Activated CD8-positive, alpha-beta T cell treated with anti-CD3 and anti-CD28 coated beads, Interleukin-2, amount 10 ng/mL, durations not matched to agents 7 days and 5 days (primary cell): ENCODE measurements around the gene CHST5. TPM values are rescaled to one million over a fixed set of nuclear protein-coding genes. Genes with fewer than 3 reads are reported as not detected.

Experiments used
- ATAC-seq: fragments of 150-1000 bp; cut with Tn5 transposase; one replicate; pipeline ENCODE4 v1.10.0; 2021; ENCODE audit warnings: moderate library complexity
- CTCF ChIA-PET: fragments of 350-600 bp; sonication (Branson Sonifier 250); formaldehyde crosslinking; loops from one replicate; lab custom pipeline; 2021; ENCODE audit warnings: antibody characterized with exemption; lab: Charles Lee
- POLR2A ChIA-PET: fragments of 350-600 bp; sonication (Branson Sonifier 250); formaldehyde crosslinking; loops from one replicate; lab custom pipeline; 2021; ENCODE audit warnings: antibody characterized with exemption; lab: Charles Lee
- DNase-seq: peaks from one replicate; pipeline ENCODE4 v3.0.0-alpha.2; 2020
- H3K27ac Mint-ChIP-seq: one replicate; pipeline ENCODE4 v1.8.0; 2021; ENCODE audit warnings: mild to moderate bottlenecking, mixed read lengths
- H3K27me3 Mint-ChIP-seq: one replicate; pipeline ENCODE4 v1.8.0; 2021; ENCODE audit warnings: low read depth, mixed read lengths
- H3K36me3 Mint-ChIP-seq: one replicate; pipeline ENCODE4 v1.8.0; 2021; ENCODE audit warnings: low read depth, mixed read lengths
- H3K4me1 Mint-ChIP-seq: one replicate; pipeline ENCODE4 v1.8.0; 2021; ENCODE audit warnings: low read depth, mixed read lengths
- H3K4me3 Mint-ChIP-seq: one replicate; pipeline ENCODE4 v1.8.0; 2021; ENCODE audit warnings: mild to moderate bottlenecking, mixed read lengths
- H3K9me3 Mint-ChIP-seq: one replicate; pipeline ENCODE4 v1.8.0; 2022; ENCODE audit warnings: mixed read lengths; ENCODE audit not compliant: insufficient read depth
- total RNA-seq, 2 experiments: library from RNA; stranded (reverse); gene quantifications; one replicate each; pipeline ENCODE4 v1.2.3, GENCODE V29; 2021

CHST5 gene
- total RNA-seq, 2 experiments from 2014 or later: not detected

DNA sequence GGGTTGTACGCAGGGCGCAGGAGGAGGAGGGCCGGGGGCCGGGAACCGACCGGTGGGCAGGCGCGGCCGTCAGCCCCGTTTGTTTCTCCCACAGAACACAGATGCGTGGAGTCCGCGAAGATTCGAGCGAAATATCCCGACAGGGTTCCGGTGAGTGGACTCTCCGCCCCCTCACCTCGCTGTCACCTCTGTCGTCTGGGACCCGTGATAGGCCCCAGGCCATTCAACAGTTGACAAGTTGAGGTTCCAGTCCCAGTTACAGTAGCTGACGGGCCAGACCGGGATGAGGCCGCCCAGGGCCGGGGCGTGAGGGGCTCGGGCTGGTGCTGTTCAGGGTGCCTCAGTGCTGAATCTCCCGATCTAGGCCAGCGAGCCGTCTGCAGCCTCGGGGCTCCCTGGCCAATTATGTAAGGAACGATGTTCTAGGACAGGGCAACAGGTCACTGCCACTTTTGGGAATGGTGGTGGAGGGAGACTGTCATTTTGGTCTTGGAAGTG lies 30.9 kb upstream of the CHST5 start:
- DNase-seq: peak; percentile 37
- H3K27ac Mint-ChIP-seq: peak overlapping the region; percentile 67
- ATAC-seq: peak; percentile 27
- H3K4me3 Mint-ChIP-seq: peak overlapping the region; percentile 97
- peaks cover 39% of the 10 kb centered on the region for H3K4me1 Mint-ChIP-seq
- CTCF ChIA-PET: interaction anchor here (1.2 to 4.7 kb wide), 4 partner anchors 55 to 133 kb away, joined by 3 to 17 read pairs (median 6); partner anchors contain the start of gene TMEM170A
- POLR2A ChIA-PET: interaction anchor here (1.2 to 3.8 kb wide), 5 partner anchors 8 to 81 kb away, joined by 3 to 19 read pairs (median 16); partner anchors contain the start of genes ADAT1, KARS1, TERF2IP and TMEM231
- H3K9me3 Mint-ChIP-seq: no peaks in the 10 kb centered on the region
- peaks cover 25% of the 10 kb centered on the region for H3K36me3 Mint-ChIP-seq
- peaks cover 14% of the 10 kb centered on the region for H3K27me3 Mint-ChIP-seq

DNA sequence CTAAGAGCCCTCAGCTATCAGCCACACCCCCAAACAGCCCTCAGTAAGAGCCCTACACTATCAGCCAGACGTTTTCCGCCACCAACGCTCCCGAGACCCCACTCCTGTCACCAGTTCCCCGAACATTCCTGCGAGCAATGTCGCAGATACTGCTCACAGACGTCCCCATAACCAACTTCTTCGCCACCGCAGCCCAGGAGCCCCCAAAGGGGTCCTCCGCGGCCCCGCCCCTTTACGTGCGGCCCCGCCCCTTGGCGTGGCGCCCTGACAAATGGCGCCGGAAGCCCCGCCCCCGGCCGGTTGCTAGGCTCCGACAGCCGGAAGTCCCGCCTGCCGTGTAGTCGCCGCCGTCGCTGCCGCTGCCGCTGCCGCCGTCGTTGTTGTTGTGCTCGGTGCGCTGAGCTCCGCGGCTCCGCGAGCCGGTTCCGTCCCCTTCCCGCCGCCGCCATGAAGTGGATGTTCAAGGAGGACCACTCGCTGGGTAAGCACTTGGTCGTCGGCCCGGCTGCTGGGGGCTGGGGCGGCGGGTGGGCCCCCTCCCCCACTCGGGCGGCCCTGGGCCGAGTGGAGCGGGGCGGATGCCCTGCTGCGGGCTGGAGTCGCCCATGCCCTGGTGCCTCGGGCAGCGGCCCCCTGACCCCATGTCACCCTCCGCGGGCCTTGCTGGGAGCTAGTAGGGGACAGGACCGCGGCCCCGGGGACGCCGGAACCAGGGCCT lies 30.3 kb upstream of the CHST5 start, which contains the start of gene GABARAPL2:
Gene GABARAPL2, plus strand, starts transcription at position 340 of the 718 bp plus-strand sequence. Its CDS starts 108 bp downstream, at position 448.
- Mint-ChIP-seq H3K27ac (peak within 1 kb of the TSS; percentile 90), H3K4me3 (peak within 1 kb of the TSS; percentile 97), H3K27me3 (peaks cover 14% of the 10 kb centered on the region), H3K36me3 (peaks cover 22% of the 10 kb centered on the region), H3K4me1 (peaks cover 39% of the 10 kb centered on the region), H3K9me3 (no peaks in the 10 kb centered on the region)
- ChIA-PET CTCF (interaction anchor here (0.6 to 4.7 kb wide), 7 partner anchors 10 to 198 kb away, joined by 3 to 17 read pairs (median 4); partner anchors contain the start of genes TMEM170A and TMEM231), POLR2A (interaction anchor here (0.9 to 3.8 kb wide), 9 partner anchors 9 to 133 kb away, joined by 3 to 19 read pairs (median 4); partner anchors contain the start of genes ADAT1, CFDP1, KARS1 and TERF2IP)
- DNase-seq (peak; percentile 92), ATAC-seq (peak; percentile 79)

DNA sequence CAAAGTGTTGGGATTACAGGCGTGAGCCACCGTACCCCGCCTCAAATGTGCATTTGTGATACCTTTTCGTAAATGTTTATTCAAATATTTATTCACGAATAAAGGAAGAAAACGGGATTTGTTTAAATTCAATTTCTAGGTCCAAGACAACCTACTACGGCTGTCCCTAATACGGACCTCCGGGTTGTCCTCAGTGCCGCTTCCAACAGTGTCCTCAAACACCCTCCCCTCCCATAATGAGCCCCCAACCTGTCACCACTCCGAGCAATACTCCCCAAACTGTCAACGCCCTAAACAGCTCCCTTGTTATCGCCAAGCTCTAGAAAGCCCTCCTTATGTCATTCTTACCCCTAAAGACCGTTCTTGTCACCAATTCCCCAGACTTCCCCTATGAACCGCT lies 29.7 kb upstream of the CHST5 start:
- peaks cover 20% of the 10 kb centered on the region for H3K36me3 Mint-ChIP-seq
- peak; percentile 23 for ATAC-seq
- ChIA-PET POLR2A (interaction anchor here (0.9 to 3.8 kb wide), 8 partner anchors 9 to 132 kb away, joined by 3 to 19 read pairs (median 6); partner anchors contain the start of genes ADAT1, CFDP1, KARS1 and TERF2IP), CTCF (interaction anchor here (0.6 to 4.7 kb wide), 7 partner anchors 10 to 198 kb away, joined by 3 to 17 read pairs (median 6); partner anchors contain the start of genes ADAT1, TMEM170A and TMEM231)
- no peaks in the 10 kb centered on the region for H3K9me3 Mint-ChIP-seq
- H3K27ac Mint-ChIP-seq: peak overlapping the region; percentile 90
- peaks cover 39% of the 10 kb centered on the region for H3K4me1 Mint-ChIP-seq
- peaks cover 14% of the 10 kb centered on the region for H3K27me3 Mint-ChIP-seq
- no peak for DNase-seq
- peak overlapping the region; percentile 97 for H3K4me3 Mint-ChIP-seq

DNA sequence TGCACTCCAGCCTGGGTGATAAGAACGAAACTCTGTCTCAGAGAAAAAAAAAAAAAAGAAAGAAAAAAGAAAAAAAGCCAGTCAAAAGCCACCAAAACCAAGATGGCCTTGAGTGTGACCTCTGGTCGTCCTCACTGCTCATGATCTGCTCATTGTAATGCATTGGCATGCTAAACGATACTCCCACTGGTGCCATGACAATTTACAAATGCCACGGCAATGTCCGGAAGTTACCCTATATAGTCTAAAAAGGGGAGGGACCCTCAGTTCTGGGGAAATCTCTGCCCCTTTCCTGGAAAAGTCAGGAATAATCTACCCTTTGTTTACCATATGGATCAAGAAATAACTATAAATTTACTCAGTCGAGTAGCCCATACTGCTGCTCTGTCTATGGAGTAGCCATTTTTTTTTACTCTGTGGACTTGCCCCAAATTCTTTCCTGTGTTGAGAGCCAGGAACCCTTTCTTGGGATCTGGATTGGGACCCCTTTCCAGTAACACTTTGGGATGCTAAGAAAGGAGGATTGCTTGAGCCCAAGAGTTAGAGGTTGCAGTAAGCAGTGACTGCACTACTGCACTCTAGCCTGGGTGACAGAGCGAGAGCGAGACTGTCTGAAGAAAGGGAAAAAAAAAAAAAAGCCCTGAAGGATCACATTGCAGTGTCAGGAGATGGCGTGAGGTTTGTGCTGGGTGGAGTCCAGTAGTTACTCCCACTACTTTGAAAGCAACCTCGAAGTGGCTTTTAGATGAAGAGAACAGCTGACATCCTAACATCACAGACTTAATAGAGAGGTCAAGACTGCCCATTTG lies 23.9 kb upstream of the CHST5 start:
- Mint-ChIP-seq H3K27ac (no peak overlapping the region), H3K36me3 (no peaks in the 10 kb centered on the region), H3K27me3 (peaks cover 24% of the 10 kb centered on the region), H3K9me3 (no peaks in the 10 kb centered on the region), H3K4me3 (no peak overlapping the region), H3K4me1 (peaks cover 10% of the 10 kb centered on the region)
- CTCF ChIA-PET: interaction anchor here (1.1 kb wide), 1 partner anchor 89 kb away, joined by 3 read pairs; no protein-coding TSS in a partner anchor
- DNase-seq (no peak), ATAC-seq (no peak)
- POLR2A ChIA-PET: interaction anchor here (2.6 kb wide), 1 partner anchor 88 kb away, joined by 11 read pairs; the partner anchor contains the start of genes KARS1 and TERF2IP

DNA sequence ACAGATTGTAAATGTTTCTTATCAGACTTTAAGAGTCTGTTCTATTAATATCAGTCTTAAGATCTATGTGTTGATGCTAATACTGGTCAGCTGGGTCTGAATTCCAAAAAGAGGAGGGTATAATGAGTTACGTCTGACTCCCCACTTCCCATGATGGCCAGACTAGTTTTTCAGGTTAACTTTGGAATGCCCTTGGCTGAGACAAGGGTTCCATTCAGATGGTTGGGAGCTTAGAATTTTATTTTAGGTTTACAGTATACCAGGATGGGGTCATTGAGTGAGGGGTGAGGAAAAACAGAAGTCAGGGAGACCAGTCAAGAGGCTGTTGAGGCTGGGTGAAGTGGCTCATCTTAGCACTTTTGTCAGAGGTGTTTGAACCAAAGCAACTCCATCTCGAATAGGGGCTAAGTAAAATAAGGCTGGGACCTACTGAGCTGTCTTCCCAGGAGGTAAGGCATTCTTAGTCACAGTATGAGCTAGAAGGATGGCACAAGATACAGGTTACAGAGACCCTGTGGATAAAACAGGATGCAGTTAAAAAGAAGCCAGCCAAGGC lies 23.0 kb upstream of the CHST5 start:
- ChIA-PET POLR2A (interaction anchor here (2.6 kb wide), 1 partner anchor 89 kb away, joined by 11 read pairs; the partner anchor contains the start of genes KARS1 and TERF2IP), CTCF (interaction anchor here (1.1 kb wide), 1 partner anchor 90 kb away, joined by 3 read pairs; no protein-coding TSS in a partner anchor)
- Mint-ChIP-seq H3K36me3 (no peaks in the 10 kb centered on the region), H3K27ac (no peak overlapping the region), H3K4me1 (peaks cover 9% of the 10 kb centered on the region), H3K9me3 (no peaks in the 10 kb centered on the region), H3K27me3 (peaks cover 25% of the 10 kb centered on the region), H3K4me3 (no peak overlapping the region)
- ATAC-seq (no peak), DNase-seq (no peak)

DNA sequence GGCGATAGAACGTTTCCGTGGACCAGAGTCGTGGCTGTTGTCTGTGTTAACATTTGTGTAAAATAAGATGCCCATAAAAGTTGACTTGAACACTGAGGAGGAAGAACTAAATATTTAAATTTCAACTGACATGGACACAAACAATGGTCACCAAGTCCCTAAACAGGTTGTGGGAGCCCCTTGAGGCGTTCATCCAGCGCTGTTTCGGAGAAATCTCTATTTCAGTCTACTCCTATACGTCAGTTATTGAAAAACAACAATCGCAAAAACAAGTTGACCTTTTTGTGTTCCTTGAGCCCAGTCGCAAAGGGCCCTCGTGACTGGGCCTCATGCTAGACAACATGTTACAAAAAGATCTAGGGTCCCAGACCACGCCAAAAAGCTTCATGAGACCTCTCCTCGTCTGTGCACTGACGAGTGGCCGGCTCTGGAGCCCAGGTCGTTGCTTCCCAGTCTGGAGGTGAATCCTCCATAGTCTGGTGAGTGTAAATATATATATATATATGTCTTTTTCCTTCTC lies 20.6 kb upstream of the CHST5 start:
- ATAC-seq (no peak), DNase-seq (no peak)
- Mint-ChIP-seq H3K27ac (peak overlapping the region; percentile 73), H3K4me1 (peaks cover 9% of the 10 kb centered on the region), H3K4me3 (peak overlapping the region; percentile 84), H3K27me3 (peaks cover 19% of the 10 kb centered on the region), H3K9me3 (no peaks in the 10 kb centered on the region), H3K36me3 (no peaks in the 10 kb centered on the region)
- ChIA-PET POLR2A (interaction anchor here (1.3 to 3.1 kb wide), 3 partner anchors 10 to 91 kb away, joined by 5 to 18 read pairs (median 8); partner anchors contain the start of genes ADAT1, GABARAPL2, KARS1 and TERF2IP), CTCF (interaction anchor here (0.7 to 1.4 kb wide), 10 partner anchors 9 to 207 kb away, joined by 3 to 7 read pairs (median 4); partner anchors contain the start of genes ADAT1, GABARAPL2, KARS1 and TERF2IP)

DNA sequence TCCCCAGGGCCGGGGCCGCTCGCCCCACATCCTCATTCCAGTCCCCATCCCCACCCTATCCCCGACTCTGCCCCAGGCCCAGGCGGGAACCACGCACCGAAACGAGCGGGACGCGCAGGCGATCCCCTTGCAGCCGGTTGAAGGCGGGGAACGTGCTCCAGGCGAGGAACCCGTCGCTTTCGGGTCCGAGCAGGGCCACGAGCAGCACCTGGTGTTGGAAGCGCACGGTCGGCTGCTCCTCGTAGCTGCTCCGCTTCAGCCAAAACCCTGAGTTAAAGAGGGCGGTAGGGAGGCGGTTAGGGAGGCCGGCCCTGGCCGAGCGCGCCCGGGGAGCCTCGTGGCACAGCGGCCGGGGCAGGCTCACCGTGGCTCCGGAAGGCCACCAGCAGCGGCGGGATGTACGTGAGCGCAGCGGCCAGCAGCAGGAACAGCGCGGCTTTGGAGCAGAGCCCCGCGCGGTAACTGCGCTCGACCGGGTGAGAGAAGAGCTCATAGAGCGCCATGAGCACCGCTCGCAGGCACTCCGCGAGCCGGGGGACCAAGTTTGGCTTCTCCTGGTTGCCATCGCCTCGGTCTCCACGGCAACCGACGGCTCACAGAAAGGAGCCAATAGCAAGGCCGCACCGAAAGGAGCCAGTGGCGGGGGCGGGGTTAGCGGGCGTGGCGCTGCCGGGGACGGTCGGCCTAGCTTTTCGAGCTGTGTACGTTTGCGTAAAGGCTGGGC lies 20.0 kb upstream of the CHST5 start, which contains the start of gene TMEM231:
Gene TMEM231, minus strand, starts transcription at position 546 of the 724 bp plus-strand sequence. Its CDS starts 43 bp downstream, at position 503.
- H3K9me3 Mint-ChIP-seq: no peaks in the 10 kb centered on the region
- DNase-seq: peak; percentile 98
- ChIA-PET CTCF (interaction anchor here (0.7 to 1.4 kb wide), 9 partner anchors 9 to 208 kb away, joined by 3 to 7 read pairs (median 4); partner anchors contain the start of genes ADAT1, GABARAPL2, KARS1 and TERF2IP), POLR2A (interaction anchor here (1.3 to 3.1 kb wide), 3 partner anchors 10 to 92 kb away, joined by 5 to 18 read pairs (median 8); partner anchors contain the start of genes ADAT1, GABARAPL2, KARS1 and TERF2IP)
- ATAC-seq: peak; percentile 96
- peaks cover 19% of the 10 kb centered on the region for H3K27me3 Mint-ChIP-seq
- H3K27ac Mint-ChIP-seq: peak within 1 kb of the TSS; percentile 73
- H3K36me3 Mint-ChIP-seq: no peaks in the 10 kb centered on the region
- H3K4me1 Mint-ChIP-seq: peaks cover 9% of the 10 kb centered on the region
- peak within 1 kb of the TSS; percentile 84 for H3K4me3 Mint-ChIP-seq

DNA sequence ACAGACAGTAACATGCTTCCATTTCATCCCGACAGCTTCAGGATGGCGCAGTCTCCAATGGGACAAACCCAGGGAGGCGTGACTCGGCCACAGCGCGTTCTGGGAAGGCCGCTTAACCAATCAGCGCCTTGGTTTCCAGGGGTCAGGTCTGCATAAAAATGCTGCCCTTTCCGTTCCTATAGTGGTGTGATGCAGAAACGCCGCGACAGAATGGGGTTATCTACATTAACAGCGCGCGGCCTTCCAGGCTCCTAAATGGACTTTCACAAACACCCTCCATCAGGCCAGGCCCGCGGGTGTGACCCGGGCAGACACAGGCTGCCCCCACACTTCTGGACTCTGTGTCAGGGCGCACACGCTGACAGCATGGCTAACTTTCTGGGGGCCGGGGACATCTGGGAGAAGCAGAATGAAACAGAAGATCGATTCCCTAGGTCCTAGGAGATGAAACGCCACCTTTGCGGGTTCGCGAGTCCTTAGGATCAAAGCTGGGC lies 19.4 kb upstream of the CHST5 start:
- Mint-ChIP-seq H3K36me3 (no peaks in the 10 kb centered on the region), H3K27me3 (peaks cover 19% of the 10 kb centered on the region), H3K4me3 (peak overlapping the region; percentile 84), H3K4me1 (peaks cover 12% of the 10 kb centered on the region), H3K27ac (peak overlapping the region; percentile 69), H3K9me3 (no peaks in the 10 kb centered on the region)
- ATAC-seq: no peak
- CTCF ChIA-PET: interaction anchor here (0.9 to 1.4 kb wide), 7 partner anchors 10 to 209 kb away, joined by 3 to 7 read pairs (median 5); partner anchors contain the start of genes GABARAPL2, KARS1, TERF2IP and TMEM170A
- DNase-seq: peak; percentile 38
- POLR2A ChIA-PET: interaction anchor here (1.3 to 3.1 kb wide), 3 partner anchors 11 to 92 kb away, joined by 5 to 18 read pairs (median 8); partner anchors contain the start of genes ADAT1, GABARAPL2, KARS1 and TERF2IP

DNA sequence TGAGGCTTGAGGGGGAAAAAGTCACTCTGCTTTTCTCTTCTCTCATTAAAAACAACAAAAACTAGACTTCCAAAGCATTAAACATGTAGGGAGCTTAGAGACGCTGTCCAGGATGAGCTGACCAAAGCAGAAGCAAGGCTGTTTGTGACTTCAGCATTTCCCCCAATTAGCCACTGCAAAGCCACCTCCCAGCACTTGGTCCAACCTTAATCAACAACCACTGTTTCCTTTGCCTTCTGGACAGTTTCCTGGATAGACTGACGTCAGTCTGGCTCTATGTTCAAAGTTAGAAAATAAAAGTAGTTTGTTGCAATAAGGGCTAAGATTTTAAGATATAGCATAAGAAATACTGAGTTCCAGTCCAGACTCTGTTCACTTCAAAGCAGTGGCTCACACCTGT lies 17.0 kb upstream of the CHST5 start:
- Mint-ChIP-seq H3K27me3 (peaks cover 9% of the 10 kb centered on the region), H3K4me1 (peaks cover 19% of the 10 kb centered on the region), H3K36me3 (no peaks in the 10 kb centered on the region), H3K4me3 (no peak overlapping the region), H3K27ac (no peak overlapping the region), H3K9me3 (no peaks in the 10 kb centered on the region)
- CTCF ChIA-PET: interaction anchor here (2.7 kb wide), 1 partner anchor 36 kb away, joined by 13 read pairs; no protein-coding TSS in a partner anchor
- ATAC-seq (no peak), DNase-seq (no peak)
- POLR2A ChIA-PET: interaction anchor here (0.6 kb wide), 1 partner anchor 129 kb away, joined by 3 read pairs; no protein-coding TSS in a partner anchor
